Prostate gland (tissue), 2 donors: ENCODE measurements around the gene TAS1R3.

ENCODE experiments used
- CTCF ChIP-seq, 4 experiments: fragments of 200-600 bp in 2 of 4; fragments of 450-650 bp in 2 of 4; sonication (generic) in 2 of 4; IDR thresholded peaks; 1 replicate in 3 of 4; 2 replicates in 1 of 4; pipeline ENCODE4 v1.5.1; 2016 to 2019; ENCODE audit warnings: antibody characterized with exemption in 4 of 4, mild to moderate bottlenecking in 2 of 4, moderate library complexity in 2 of 4
- POLR2A ChIP-seq: fragments of 450-650 bp; IDR thresholded peaks from one replicate; pipeline ENCODE4 v1.6.1; 2016; ENCODE audit warnings: antibody characterized with exemption, mild to moderate bottlenecking
- POLR2AphosphoS5 ChIP-seq: sonication (generic); formaldehyde crosslinking; IDR thresholded peaks from one replicate; pipeline ENCODE4 v1.6.1; 2017; ENCODE audit warnings: antibody characterized with exemption

DNA sequence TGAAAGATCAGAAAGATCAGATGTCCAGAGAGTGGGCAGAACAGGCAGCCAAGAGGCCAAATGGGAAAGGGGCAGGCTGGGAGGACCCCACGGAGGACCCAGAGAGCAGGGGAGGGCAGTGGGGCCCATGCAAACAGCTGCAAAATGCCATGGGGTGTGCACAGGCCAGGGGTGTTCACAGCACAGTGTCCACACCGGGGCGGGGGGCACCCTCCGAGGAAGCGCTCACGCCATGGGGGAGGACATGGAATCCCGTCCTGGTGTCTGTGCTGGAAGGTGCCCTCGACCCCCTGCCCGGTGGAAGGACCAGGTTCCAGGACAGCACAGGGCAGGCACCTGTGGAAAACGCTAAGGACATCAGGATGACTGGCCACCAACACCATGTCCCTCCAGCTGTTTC lies 8.1 kb upstream of the TAS1R3 start:
- TF ChIP-seq POLR2A (no peak), CTCF (IDR thresholded peaks at IDR 0.05) (no peak), POLR2AphosphoS5 (no peak)
